Hepatocyte (in vitro differentiated cells): ENCODE results near the gene MAN2A1.

Experiments used
- EZH2phosphoT487 ChIP-seq: fragments of 200-600 bp; sonication (generic); IDR thresholded peaks from one replicate; pipeline ENCODE4 v1.6.1; 2018; ENCODE audit warnings: antibody characterized with exemption, mild to moderate bottlenecking, low read depth, moderate library complexity; ENCODE audit not compliant: unreplicated experiment, severe bottlenecking
- TF ChIP-seq, protein P1 (sequence below): fragments of 200-600 bp; sonication (generic); IDR thresholded peaks from 2 replicates; pipeline ENCODE4 v1.5.1; 2016; ENCODE audit warnings: antibody characterized with exemption, mild to moderate bottlenecking; ENCODE audit not compliant: poor library complexity

DNA sequence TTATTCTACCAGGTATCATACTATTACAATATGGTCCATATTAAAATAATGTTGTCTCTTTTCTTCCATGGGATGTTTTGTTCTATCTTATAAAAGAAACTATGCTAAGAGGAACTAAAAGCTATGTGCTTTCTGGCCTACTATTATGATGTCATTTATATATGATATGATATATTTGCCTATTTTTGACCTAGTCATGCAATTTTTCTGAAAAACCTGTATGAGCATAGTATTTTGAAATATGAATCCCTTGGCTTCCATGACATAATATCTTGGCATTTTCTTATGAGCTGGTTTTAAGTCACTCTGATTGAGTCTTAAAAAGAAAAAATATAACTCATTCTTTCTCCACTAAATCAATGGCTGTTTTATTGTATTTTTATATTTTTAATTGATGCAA is 60.7 kb downstream of the MAN2A1 start:
- TF ChIP-seq, protein P1, sequence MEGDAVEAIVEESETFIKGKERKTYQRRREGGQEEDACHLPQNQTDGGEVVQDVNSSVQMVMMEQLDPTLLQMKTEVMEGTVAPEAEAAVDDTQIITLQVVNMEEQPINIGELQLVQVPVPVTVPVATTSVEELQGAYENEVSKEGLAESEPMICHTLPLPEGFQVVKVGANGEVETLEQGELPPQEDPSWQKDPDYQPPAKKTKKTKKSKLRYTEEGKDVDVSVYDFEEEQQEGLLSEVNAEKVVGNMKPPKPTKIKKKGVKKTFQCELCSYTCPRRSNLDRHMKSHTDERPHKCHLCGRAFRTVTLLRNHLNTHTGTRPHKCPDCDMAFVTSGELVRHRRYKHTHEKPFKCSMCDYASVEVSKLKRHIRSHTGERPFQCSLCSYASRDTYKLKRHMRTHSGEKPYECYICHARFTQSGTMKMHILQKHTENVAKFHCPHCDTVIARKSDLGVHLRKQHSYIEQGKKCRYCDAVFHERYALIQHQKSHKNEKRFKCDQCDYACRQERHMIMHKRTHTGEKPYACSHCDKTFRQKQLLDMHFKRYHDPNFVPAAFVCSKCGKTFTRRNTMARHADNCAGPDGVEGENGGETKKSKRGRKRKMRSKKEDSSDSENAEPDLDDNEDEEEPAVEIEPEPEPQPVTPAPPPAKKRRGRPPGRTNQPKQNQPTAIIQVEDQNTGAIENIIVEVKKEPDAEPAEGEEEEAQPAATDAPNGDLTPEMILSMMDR: no peak
- no peak for TF ChIP-seq EZH2phosphoT487
